ENCODE results near the gene PFKFB4.
A peak's percentile ranks its signal among the peaks of the same experiment; 100 is the strongest.

The PFKFB4 gene

GRCh38 chr3:48556796-48557626 lies at the start of gene PFKFB4:
PFKFB4 (minus strand) TSS chr3:48556803; CDS start chr3:48556777, 26 bp downstream.
- peak; percentile 99 for DNase-seq (ENCODE audit: low read depth in 2 of 2)

- no peak for DNase-seq (ENCODE audit: low read depth in 2 of 2)
Measured at GRCh38 chr3:48601622-48601994, 45.0 kb upstream of the PFKFB4 start.

GRCh38 chr3:48600711-48601621 lies 44.4 kb upstream of the PFKFB4 start:
- DNase-seq (ENCODE audit: low read depth in 2 of 2) = no peak

- DNase-seq (ENCODE audit: low read depth in 2 of 2) = no peak
Measured at GRCh38 chr3:48599509-48600285, 43.1 kb upstream of the PFKFB4 start.

- no peak for DNase-seq (ENCODE audit: low read depth in 2 of 2)
Measured at GRCh38 chr3:48599077-48599501, 42.5 kb upstream of the PFKFB4 start.

GRCh38 chr3:48598323-48599076 lies 41.9 kb upstream of the PFKFB4 start:
- no peak for DNase-seq (ENCODE audit: low read depth in 2 of 2)

GRCh38 chr3:48597408-48597800 lies 40.8 kb upstream of the PFKFB4 start:
- no peak for DNase-seq (ENCODE audit: low read depth in 2 of 2)

- no peak for DNase-seq (ENCODE audit: low read depth in 2 of 2)
Measured at GRCh38 chr3:48596676-48597407, 40.2 kb upstream of the PFKFB4 start.

- DNase-seq (ENCODE audit: low read depth in 2 of 2) = no peak
Measured at GRCh38 chr3:48596157-48596556, 39.6 kb upstream of the PFKFB4 start.

GRCh38 chr3:48595526-48596121 lies 39.0 kb upstream of the PFKFB4 start:
- no peak for DNase-seq (ENCODE audit: low read depth in 2 of 2)

- DNase-seq (ENCODE audit: low read depth in 2 of 2) = no peak
Measured at GRCh38 chr3:48595075-48595525, 38.5 kb upstream of the PFKFB4 start, which contains the start of gene COL7A1. COL7A1 (minus strand) TSS chr3:48595329; CDS start chr3:48595159, 170 bp downstream.

- no peak for DNase-seq (ENCODE audit: low read depth in 2 of 2)
Measured at GRCh38 chr3:48594417-48595049, 37.9 kb upstream of the PFKFB4 start.

- no peak for DNase-seq (ENCODE audit: low read depth in 2 of 2)
Measured at GRCh38 chr3:48593337-48593736, 36.7 kb upstream of the PFKFB4 start.

- DNase-seq (ENCODE audit: low read depth in 2 of 2) = no peak
Measured at GRCh38 chr3:48592519-48593087, 36.0 kb upstream of the PFKFB4 start.

GRCh38 chr3:48591886-48592518 lies 35.4 kb upstream of the PFKFB4 start:
- DNase-seq (ENCODE audit: low read depth in 2 of 2) = no peak

- DNase-seq (ENCODE audit: low read depth in 2 of 2) = no peak
Measured at GRCh38 chr3:48591436-48591835, 34.8 kb upstream of the PFKFB4 start.

GRCh38 chr3:48588230-48588629 lies 31.6 kb upstream of the PFKFB4 start:
- DNase-seq (ENCODE audit: low read depth in 2 of 2) = no peak

- DNase-seq (ENCODE audit: low read depth in 2 of 2) = no peak
Measured at GRCh38 chr3:48587686-48588085, 31.1 kb upstream of the PFKFB4 start.

- DNase-seq (ENCODE audit: low read depth in 2 of 2) = no peak
Measured at GRCh38 chr3:48585411-48585810, 28.8 kb upstream of the PFKFB4 start.
